Esophagus squamous epithelium (tissue), 4 donors: Measurements from ENCODE around the gene SCAMP3.

Source experiments
- POLR2A ChIP-seq, 4 donors: fragments of 450-650 bp; IDR thresholded peaks; one replicate each; pipeline ENCODE4 v1.6.1; 2017; ENCODE audit warnings: antibody characterized with exemption in 4 of 4, mild to moderate bottlenecking in 4 of 4, moderate library complexity in 3 of 4
- TF ChIP-seq, protein P1 (sequence below), 6 experiments: fragments of 450-650 bp in 4 of 6; fragments of 200-600 bp in 2 of 6; sonication (generic) in 2 of 6; IDR thresholded peaks; one replicate each; pipeline ENCODE4 v1.5.1; 2016 to 2019; ENCODE audit warnings: antibody characterized with exemption in 6 of 6, mild to moderate bottlenecking in 4 of 6, moderate library complexity in 4 of 6

- TF ChIP-seq POLR2A (IDR thresholded peaks at IDR 0.05), result no peak
- TF ChIP-seq, protein P1, sequence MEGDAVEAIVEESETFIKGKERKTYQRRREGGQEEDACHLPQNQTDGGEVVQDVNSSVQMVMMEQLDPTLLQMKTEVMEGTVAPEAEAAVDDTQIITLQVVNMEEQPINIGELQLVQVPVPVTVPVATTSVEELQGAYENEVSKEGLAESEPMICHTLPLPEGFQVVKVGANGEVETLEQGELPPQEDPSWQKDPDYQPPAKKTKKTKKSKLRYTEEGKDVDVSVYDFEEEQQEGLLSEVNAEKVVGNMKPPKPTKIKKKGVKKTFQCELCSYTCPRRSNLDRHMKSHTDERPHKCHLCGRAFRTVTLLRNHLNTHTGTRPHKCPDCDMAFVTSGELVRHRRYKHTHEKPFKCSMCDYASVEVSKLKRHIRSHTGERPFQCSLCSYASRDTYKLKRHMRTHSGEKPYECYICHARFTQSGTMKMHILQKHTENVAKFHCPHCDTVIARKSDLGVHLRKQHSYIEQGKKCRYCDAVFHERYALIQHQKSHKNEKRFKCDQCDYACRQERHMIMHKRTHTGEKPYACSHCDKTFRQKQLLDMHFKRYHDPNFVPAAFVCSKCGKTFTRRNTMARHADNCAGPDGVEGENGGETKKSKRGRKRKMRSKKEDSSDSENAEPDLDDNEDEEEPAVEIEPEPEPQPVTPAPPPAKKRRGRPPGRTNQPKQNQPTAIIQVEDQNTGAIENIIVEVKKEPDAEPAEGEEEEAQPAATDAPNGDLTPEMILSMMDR (IDR thresholded peaks at IDR 0.05), result no peak
These were observed 43.1 kb downstream of the SCAMP3 start for GRCh38 chr1:155218854-155219591.
